ENCODE results near the gene PITPNM3.

- TF ChIP-seq CTCF (conservative IDR thresholded peaks at IDR 0.05 in 1 of 2, IDR thresholded peaks at IDR 0.05 in 1 of 2; ENCODE audit: low read depth in 1 of 2, low read length in 2 of 2) (no peak), EZH2 (IDR thresholded peaks at IDR 0.05; ENCODE audit: low read length, missing control alignments) (no peak)
Measured at GRCh38 chr17:6468051-6468790, 88.1 kb downstream of the PITPNM3 start.

Measured in fibroblast of lung (primary cell).